HepG2 (cell line): ENCODE measurements around the gene HYAL1. TPM values are rescaled to one million over a fixed set of nuclear protein-coding genes. Genes with fewer than 3 reads are reported as not detected.

Source experiments
- ARHGAP35 ChIP-seq: sonication (generic); formaldehyde crosslinking; IDR thresholded peaks from 2 replicates; pipeline ENCODE4 v1.9.0; 2022; ENCODE audit warnings: mild to moderate bottlenecking, inconsistent platforms, moderate library complexity, missing genetic modification reagents, borderline replicate concordance
- ISL2 ChIP-seq: sonication (generic); formaldehyde crosslinking; IDR thresholded peaks from 2 replicates; pipeline ENCODE4 v1.5.0; 2020; ENCODE audit warnings: missing genetic modification reagents
- STAG1 ChIP-seq: sonication (generic); formaldehyde crosslinking; IDR thresholded peaks from 2 replicates; pipeline ENCODE4 v1.4.0; 2020; ENCODE audit warnings: missing genetic modification reagents
- TOPORS ChIP-seq: sonication (generic); formaldehyde crosslinking; IDR thresholded peaks from 2 replicates; pipeline ENCODE4 v1.8.0; 2023; ENCODE audit warnings: mild to moderate bottlenecking, missing genetic modification reagents
- TRIM22 ChIP-seq: fragments of 450-650 bp; IDR thresholded peaks from 2 replicates; pipeline ENCODE4 v1.6.1; 2017
- ZBTB33 ChIP-seq: sonication (generic); formaldehyde crosslinking; IDR thresholded peaks from 2 replicates; pipeline ENCODE4 v1.4.0; 2020; ENCODE audit warnings: missing genetic modification reagents
- ZBTB38 ChIP-seq: sonication (generic); formaldehyde crosslinking; IDR thresholded peaks from 2 replicates; pipeline ENCODE4 v1.5.1; 2020; ENCODE audit warnings: mild to moderate bottlenecking, missing genetic modification reagents
- ZBTB39 ChIP-seq: sonication (generic); formaldehyde crosslinking; IDR thresholded peaks from 2 replicates; pipeline ENCODE4 v1.5.0; 2020; ENCODE audit warnings: missing genetic modification reagents
- ZIK1 ChIP-seq: sonication (generic); formaldehyde crosslinking; IDR thresholded peaks from 2 replicates; pipeline ENCODE4 v1.5.0; 2020; ENCODE audit warnings: mild to moderate bottlenecking, low read depth, missing genetic modification reagents, borderline replicate concordance
- ZNF574 ChIP-seq: sonication (generic); formaldehyde crosslinking; IDR thresholded peaks from 2 replicates; pipeline ENCODE4 v1.4.0; 2020; ENCODE audit warnings: missing genetic modification reagents
- polyA plus RNA-seq, 8 experiments: library from polyadenylated mRNA; depleted of rRNA in 3 of 8; stranded (reverse) in 7 of 8; unstranded in 1 of 8; fragments of >200 nt; fragmentation: Illumina TruSeq in 4 of 8; extraction: Trizol in 4 of 8; gene quantifications; 2 replicates each; pipeline versions ENCODE4 v1.2.1 to v1.2.3, GENCODE V29; 2011 to 2016; ENCODE audit warnings: low read depth in 4 of 8, missing spikeins in 1 of 8, mixed read lengths in 1 of 8; ENCODE audit not compliant: insufficient read depth in 1 of 8
- total RNA-seq, 5 experiments: library from RNA; depleted of rRNA; stranded (reverse); fragments of >200 nt; fragmentation: Illumina TruSeq; extraction: Trizol; gene quantifications; 2 replicates each; pipeline ENCODE4 v1.2.3, GENCODE V29; 2016; ENCODE audit warnings: low read depth in 1 of 5
- TF ChIP-seq, protein P1 (sequence below): IDR thresholded peaks from 2 replicates; pipeline ENCODE4 v1.6.1; 2018; ENCODE audit warnings: missing genetic modification reagents
- TF ChIP-seq, protein P2 (sequence below): sonication (generic); formaldehyde crosslinking; IDR thresholded peaks from 2 replicates; pipeline ENCODE4 v1.8.1; 2023; ENCODE audit warnings: mild to moderate bottlenecking, missing genetic modification reagents
- TF ChIP-seq, protein P3 (sequence below): sonication (generic); formaldehyde crosslinking; IDR thresholded peaks from 2 replicates; pipeline ENCODE4 v1.4.0; 2020; ENCODE audit warnings: low read depth, missing genetic modification reagents

HYAL1 gene
- total and polyA plus RNA-seq, 2 of the 13 experiments (the other 11 are each of a cell fraction or from before 2014, with no cell fraction given) = 76.5 to 193 TPM

GRCh38 chr3:50302095-50303012 lies 1.0 kb downstream of the HYAL1 start (continued):
- 0 out of 2 replicates have a peak, but pooled peaks have one; percentile 4 for TF ChIP-seq ZNF574
- no peak; the same call in 1 of the 2 replicates for TF ChIP-seq ARHGAP35 (CRISPR knock-in tag)
- TF ChIP-seq, protein P1, sequence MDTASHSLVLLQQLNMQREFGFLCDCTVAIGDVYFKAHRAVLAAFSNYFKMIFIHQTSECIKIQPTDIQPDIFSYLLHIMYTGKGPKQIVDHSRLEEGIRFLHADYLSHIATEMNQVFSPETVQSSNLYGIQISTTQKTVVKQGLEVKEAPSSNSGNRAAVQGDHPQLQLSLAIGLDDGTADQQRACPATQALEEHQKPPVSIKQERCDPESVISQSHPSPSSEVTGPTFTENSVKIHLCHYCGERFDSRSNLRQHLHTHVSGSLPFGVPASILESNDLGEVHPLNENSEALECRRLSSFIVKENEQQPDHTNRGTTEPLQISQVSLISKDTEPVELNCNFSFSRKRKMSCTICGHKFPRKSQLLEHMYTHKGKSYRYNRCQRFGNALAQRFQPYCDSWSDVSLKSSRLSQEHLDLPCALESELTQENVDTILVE (CRISPR knock-in tag) = no peak
- TF ChIP-seq ISL2 (CRISPR knock-in tag) = no peak
- no peak for TF ChIP-seq ZBTB39 (CRISPR knock-in tag)
- no peak for TF ChIP-seq ZBTB33
- TF ChIP-seq TRIM22 = no peak
- TF ChIP-seq TOPORS (CRISPR knock-in tag) = no peak; the same call in 1 of the 2 replicates
- TF ChIP-seq, protein P2, sequence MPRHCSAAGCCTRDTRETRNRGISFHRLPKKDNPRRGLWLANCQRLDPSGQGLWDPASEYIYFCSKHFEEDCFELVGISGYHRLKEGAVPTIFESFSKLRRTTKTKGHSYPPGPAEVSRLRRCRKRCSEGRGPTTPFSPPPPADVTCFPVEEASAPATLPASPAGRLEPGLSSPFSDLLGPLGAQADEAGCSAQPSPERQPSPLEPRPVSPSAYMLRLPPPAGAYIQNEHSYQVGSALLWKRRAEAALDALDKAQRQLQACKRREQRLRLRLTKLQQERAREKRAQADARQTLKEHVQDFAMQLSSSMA = no peak
- no peak; the same call in 1 of the 2 replicates for TF ChIP-seq ZBTB38
- no peak for TF ChIP-seq ZIK1 (CRISPR knock-in tag)
- TF ChIP-seq, protein P3, sequence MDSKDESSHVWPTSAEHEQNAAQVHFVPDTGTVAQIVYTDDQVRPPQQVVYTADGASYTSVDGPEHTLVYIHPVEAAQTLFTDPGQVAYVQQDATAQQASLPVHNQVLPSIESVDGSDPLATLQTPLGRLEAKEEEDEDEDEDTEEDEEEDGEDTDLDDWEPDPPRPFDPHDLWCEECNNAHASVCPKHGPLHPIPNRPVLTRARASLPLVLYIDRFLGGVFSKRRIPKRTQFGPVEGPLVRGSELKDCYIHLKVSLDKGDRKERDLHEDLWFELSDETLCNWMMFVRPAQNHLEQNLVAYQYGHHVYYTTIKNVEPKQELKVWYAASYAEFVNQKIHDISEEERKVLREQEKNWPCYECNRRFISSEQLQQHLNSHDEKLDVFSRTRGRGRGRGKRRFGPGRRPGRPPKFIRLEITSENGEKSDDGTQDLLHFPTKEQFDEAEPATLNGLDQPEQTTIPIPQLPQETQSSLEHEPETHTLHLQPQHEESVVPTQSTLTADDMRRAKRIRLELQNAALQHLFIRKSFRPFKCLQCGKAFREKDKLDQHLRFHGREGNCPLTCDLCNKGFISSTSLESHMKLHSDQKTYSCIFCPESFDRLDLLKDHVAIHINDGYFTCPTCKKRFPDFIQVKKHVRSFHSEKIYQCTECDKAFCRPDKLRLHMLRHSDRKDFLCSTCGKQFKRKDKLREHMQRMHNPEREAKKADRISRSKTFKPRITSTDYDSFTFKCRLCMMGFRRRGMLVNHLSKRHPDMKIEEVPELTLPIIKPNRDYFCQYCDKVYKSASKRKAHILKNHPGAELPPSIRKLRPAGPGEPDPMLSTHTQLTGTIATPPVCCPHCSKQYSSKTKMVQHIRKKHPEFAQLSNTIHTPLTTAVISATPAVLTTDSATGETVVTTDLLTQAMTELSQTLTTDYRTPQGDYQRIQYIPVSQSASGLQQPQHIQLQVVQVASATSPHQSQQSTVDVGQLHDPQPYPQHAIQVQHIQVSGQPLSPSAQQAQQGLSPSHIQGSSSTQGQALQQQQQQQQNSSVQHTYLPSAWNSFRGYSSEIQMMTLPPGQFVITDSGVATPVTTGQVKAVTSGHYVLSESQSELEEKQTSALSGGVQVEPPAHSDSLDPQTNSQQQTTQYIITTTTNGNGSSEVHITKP (CRISPR knock-in tag) = no peak
- TF ChIP-seq STAG1 (CRISPR knock-in tag) = no peak
